Measurements from ENCODE around the gene HLA-DQB2.

The HLA-DQB2 gene

GRCh38 chr6:32718879-32719278 is 44.5 kb downstream of the HLA-DQB2 start:
- Mint-ChIP-seq H3K27me3 (peaks cover 8% of the 10 kb centered on the region), H3K36me3 (ENCODE audit: low read depth) (no peaks in the 10 kb centered on the region), H3K9me3 (no peaks in the 10 kb centered on the region), H3K4me1 (ENCODE audit: low read depth) (peaks cover 8% of the 10 kb centered on the region), H3K4me3 (no peak overlapping the region), H3K27ac (no peak overlapping the region)
- intact Hi-C loops (cut with micrococcal nuclease): loop anchor here (5.0 kb wide), 1 partner anchor 432 kb away; no protein-coding TSS in a partner anchor

GRCh38 chr6:32716396-32716795 is 46.9 kb downstream of the HLA-DQB2 start:
- H3K27me3 Mint-ChIP-seq: peaks cover 4% of the 10 kb centered on the region
- H3K9me3 Mint-ChIP-seq: no peaks in the 10 kb centered on the region
- intact Hi-C loops (cut with micrococcal nuclease): loop anchor here (5.0 kb wide), 1 partner anchor 429 kb away; no protein-coding TSS in a partner anchor
- peaks cover 21% of the 10 kb centered on the region for H3K4me1 Mint-ChIP-seq (ENCODE audit: low read depth)
- H3K36me3 Mint-ChIP-seq (ENCODE audit: low read depth): no peaks in the 10 kb centered on the region
- no peak overlapping the region for H3K27ac Mint-ChIP-seq
- H3K4me3 Mint-ChIP-seq: no peak overlapping the region

DNA sequence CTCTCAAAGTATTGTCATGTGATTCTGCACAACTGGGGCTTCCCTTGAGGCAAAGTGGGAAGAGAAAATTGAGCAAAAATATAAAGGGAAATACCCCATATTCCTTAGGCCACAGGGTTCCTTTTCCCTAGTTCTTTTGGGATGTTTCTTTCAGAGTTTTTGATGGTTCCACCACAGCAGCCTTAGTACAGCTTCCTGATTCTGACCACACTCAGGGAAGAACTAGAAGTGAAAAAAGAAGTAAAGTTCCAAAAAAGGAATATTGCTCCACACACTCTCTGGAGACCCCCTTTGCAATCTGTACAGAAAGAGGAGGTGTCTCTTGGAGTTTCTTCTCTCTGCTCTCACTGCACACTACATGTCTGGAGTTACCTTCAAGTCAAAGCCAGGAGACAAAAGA is 50.1 kb downstream of the HLA-DQB2 start:
- Mint-ChIP-seq H3K4me1 (ENCODE audit: low read depth) (peaks cover 20% of the 10 kb centered on the region), H3K27me3 (peaks cover 6% of the 10 kb centered on the region), H3K27ac (peak overlapping the region; percentile 30), H3K4me3 (no peak overlapping the region), H3K36me3 (ENCODE audit: low read depth) (no peaks in the 10 kb centered on the region), H3K9me3 (no peaks in the 10 kb centered on the region)
- intact Hi-C loops (cut with micrococcal nuclease): no loop called here

GRCh38 chr6:32709625-32710024 is 53.7 kb downstream of the HLA-DQB2 start:
- no peaks in the 10 kb centered on the region for H3K36me3 Mint-ChIP-seq (ENCODE audit: low read depth)

More at GRCh38 chr6:32709625-32710024, 53.7 kb downstream of the HLA-DQB2 start:
- Mint-ChIP-seq H3K27ac (no peak overlapping the region), H3K4me3 (no peak overlapping the region), H3K9me3 (peaks cover 8% of the 10 kb centered on the region), H3K4me1 (ENCODE audit: low read depth) (peaks cover 20% of the 10 kb centered on the region), H3K27me3 (peaks cover 16% of the 10 kb centered on the region)
- intact Hi-C loops (cut with micrococcal nuclease): loop anchor here (10.0 kb wide), 1 partner anchor 155 kb away; no protein-coding TSS in a partner anchor

Data from dendritic cell treated with granulocyte-macrophage colony-stimulating factor and Interleukin-4, amounts not matched to agents 40 ng/mL and 50 ng/mL, for 4 days (primary cell).